Fibroblast of peridontal ligament (primary cell): ENCODE measurements around the gene IGF1R.

ENCODE experiments used
- DNase-seq: peaks from one replicate; pipeline ENCODE4 v3.0.0-alpha.2; 2010; ENCODE audit errors: extremely low read depth

IGF1R gene

GRCh38 chr15:98705070-98705469, 56.7 kb downstream of the IGF1R start:
- DNase-seq, result no peak

- DNase-seq, result no peak
Observed at GRCh38 chr15:98706387-98706786, 58.0 kb downstream of the IGF1R start.

GRCh38 chr15:98706986-98707385, 58.6 kb downstream of the IGF1R start:
- no peak for DNase-seq

- DNase-seq, result no peak
Observed at GRCh38 chr15:98708037-98708590, 59.8 kb downstream of the IGF1R start.

- DNase-seq, result no peak
Observed at GRCh38 chr15:98711810-98712209, 63.5 kb downstream of the IGF1R start.

GRCh38 chr15:98712845-98713584, 64.7 kb downstream of the IGF1R start:
- DNase-seq, result no peak

GRCh38 chr15:98713585-98714001, 65.3 kb downstream of the IGF1R start:
- peak; percentile 49 for DNase-seq

GRCh38 chr15:98714922-98715321, 66.6 kb downstream of the IGF1R start:
- no peak for DNase-seq

- no peak for DNase-seq
Observed at GRCh38 chr15:98715401-98715800, 67.1 kb downstream of the IGF1R start.

- no peak for DNase-seq
Observed at GRCh38 chr15:98715890-98716443, 67.6 kb downstream of the IGF1R start.

GRCh38 chr15:98717371-98717770, 69.0 kb downstream of the IGF1R start:
- no peak for DNase-seq

GRCh38 chr15:98717942-98718341, 69.6 kb downstream of the IGF1R start:
- no peak for DNase-seq

- DNase-seq, result no peak
Observed at GRCh38 chr15:98718426-98719136, 70.2 kb downstream of the IGF1R start.

- DNase-seq, result no peak
Observed at GRCh38 chr15:98719137-98719740, 70.9 kb downstream of the IGF1R start.

GRCh38 chr15:98720031-98720430, 71.7 kb downstream of the IGF1R start:
- DNase-seq, result no peak

- DNase-seq, result no peak
Observed at GRCh38 chr15:98720577-98721565, 72.5 kb downstream of the IGF1R start.

- DNase-seq, result no peak
Observed at GRCh38 chr15:98722209-98722608, 73.9 kb downstream of the IGF1R start.

- DNase-seq, result no peak
Observed at GRCh38 chr15:98722645-98723044, 74.3 kb downstream of the IGF1R start.

- no peak for DNase-seq
Observed at GRCh38 chr15:98723195-98723594, 74.9 kb downstream of the IGF1R start.

- DNase-seq, result no peak
Observed at GRCh38 chr15:98724048-98724447, 75.7 kb downstream of the IGF1R start.

- DNase-seq, result no peak
Observed at GRCh38 chr15:98724494-98724893, 76.2 kb downstream of the IGF1R start.
